Suppressor macrophage (primary cell): ENCODE measurements around the gene DEPP1.

Source experiments
- DNase-seq, 4 experiments: peaks; one replicate each; pipeline ENCODE4 v3.0.0-alpha.2; 2020 to 2022

The DEPP1 gene

DNA sequence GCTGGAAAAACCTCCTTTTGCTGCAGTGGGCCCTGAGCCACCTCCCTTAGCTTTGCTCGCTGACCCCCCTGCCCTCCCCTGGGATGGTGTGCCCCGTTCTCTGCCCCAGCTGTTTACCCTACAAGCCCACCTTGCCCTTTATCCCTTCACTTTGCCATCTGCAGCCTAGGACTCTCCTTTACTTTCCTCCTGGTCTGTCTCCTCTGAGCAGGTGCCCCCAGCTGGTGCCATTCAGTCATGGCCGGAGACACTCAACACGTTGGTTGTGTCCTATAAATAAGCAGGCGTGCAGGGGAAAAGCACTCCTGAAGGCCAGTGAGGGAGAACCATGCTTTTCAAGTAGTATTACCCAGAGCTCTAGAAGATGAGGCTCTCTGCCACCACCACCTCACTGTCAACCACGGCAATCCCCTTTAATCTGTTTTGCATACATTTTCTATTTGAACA, 12.9 kb downstream of the DEPP1 start:
- DNase-seq: peak in 1 of 4 experiments; percentile 3

DNA sequence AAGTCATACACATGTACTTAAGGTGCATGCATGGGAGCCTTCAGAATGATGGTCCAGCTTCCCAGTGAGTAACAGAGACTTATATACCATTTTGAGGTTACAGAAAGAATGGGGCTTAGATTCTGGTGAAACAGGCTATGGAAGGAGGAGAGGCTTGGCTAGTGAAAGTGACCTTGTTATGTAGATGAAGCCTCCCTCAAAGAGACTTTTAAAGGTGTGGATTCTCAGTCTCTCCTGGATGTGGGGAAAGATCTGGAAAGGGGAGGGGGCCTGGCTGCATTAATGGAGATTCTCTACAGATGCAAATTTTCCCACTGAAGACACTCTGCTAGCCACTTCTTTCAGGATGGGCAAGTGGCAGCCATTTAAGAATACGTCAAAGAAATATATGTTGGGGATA, 13.5 kb downstream of the DEPP1 start:
- DNase-seq: peak in 1 of 4 experiments; percentile 1

DNA sequence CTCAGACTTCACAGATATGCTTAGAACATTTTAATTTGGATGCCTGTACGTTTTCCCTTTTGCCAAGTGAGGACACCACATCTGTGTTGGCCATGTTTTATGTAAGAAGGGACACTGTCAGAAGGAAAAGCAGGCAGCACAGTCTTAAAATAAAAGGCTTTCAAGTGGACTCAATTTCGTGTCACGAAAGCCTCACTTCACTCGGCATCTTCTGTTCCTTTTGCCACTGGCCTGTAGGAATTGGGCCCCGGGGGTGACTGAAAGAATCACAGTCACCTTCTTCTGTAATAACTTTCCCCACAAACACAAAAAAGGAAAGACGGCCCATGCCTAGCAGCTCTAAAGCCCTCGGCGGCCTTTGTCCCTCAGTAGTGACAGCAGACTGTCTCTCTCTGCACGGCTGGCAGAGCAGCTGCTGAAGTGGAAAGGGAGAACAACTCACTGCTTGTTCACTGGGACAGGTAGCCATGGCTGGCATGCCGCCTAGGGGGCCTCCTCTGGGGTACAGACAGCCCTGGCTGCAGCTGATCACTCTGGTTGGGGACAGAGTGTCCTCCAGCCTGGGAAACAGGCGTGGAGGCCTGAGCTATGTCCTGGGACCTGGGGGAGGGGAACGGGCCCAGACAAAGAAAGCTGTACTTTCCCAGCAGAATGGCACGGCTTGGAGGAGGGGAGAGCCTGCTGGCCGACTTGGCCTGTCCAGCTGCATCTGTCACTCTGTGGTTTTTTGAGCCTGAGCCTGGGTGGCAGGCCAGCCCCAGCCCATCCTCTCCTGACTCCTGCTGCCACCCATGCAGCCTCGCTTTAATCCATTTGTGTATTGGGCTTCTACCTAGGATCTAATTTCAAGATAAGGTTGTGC, 14.6 kb downstream of the DEPP1 start:
- peak in 1 of 4 experiments; percentile 53 for DNase-seq

DNA sequence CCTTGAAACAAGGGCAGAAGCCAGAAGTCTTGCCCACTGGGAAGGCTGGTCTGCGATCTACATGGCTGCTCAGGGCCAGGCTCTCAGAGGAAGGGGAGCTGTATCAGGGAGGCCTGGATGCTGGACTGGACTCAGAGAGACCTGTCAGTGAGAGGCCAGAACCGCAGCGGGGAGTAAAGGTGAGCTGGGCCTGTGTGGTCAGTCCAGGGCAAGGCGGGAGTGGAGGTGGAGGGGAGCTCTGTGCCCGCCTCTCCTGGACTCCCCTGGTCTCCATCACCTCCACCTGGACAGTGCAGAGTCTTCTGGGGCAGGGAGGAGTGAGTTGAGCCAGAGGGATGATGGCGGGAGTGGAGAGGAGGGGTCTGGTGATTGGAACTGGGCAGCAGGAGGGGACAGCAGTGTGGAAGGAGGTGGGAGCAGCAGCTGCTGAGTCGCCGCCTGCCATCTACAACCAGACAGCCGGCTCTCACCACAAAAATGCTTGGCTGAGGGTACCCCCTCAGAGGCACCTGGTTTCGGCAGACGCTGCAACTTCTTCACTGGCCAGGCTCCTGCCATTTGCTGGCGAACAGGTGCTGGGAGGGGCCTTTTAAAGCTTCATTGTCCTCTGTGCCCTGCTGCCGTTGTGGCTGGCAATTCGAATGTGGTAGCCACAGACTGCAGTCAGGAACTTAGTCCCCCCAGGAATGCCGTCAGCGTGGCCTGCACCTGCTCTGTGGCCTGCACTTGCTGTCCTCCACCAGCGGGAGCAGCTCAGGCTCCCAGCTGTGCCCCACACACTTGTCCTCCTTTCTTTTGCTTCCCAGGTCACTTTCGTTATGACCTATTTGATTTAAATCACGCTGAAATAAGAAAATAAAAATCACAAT, 15.5 kb downstream of the DEPP1 start:
- peak in 2 of 4 experiments; percentile 56 to 70 for DNase-seq

DNA sequence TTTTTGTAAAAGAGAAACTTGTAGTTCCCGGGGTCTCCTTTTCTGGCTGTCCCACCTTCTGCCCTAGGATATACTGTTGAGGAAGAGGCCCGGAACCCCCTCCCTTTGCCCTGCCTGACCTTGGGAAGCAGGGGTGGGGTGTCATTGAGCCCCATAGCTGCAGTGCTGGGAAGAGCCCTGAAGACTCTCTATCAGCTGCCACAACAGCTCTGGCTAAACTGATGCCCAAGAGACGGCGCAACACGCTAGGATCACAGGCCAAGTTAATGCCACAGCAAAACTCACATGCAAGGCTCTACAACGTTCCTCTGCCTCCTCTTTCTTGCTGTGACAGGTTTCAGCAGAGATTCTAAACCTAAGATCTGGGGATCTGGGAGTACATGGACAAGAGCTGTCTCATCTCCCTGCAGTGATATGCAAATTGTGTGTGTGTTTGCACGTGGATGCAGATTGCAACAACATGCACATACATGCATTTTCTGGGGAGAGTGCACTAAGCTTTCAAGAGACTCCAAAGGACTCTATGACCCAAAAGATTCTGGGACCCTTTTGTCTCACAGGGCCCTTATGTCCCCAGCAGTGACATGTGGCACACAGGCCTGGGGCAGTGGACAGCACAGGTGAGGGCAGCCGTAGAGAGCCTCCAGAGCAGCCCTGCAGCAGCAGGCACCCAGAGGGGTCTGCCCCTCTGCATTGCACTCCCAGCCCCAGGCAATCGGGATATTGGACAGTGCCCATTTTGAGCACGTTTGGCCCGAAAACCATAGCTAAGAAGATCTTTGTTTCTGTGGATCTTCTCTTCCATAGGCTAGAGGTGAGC, 16.5 kb downstream of the DEPP1 start:
- DNase-seq: peak in 1 of 4 experiments; percentile 7

DNA sequence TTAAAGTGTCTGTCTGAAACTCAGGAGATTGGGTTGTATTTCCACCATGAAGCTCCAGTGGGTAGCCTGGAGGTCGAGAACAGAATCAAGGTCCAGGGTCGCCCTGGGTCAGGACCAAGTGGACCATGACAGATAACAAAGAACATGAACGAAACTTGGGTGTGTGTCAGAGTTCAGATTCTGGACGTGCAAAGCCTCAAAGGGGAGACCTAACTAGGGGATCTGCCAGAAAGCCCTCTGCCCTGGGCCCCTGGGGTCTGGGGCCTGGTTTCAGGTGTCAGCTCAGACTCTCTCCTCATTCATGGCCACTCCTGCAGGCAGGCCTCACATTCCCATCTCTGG, 17.4 kb downstream of the DEPP1 start:
- no peak for DNase-seq

DNA sequence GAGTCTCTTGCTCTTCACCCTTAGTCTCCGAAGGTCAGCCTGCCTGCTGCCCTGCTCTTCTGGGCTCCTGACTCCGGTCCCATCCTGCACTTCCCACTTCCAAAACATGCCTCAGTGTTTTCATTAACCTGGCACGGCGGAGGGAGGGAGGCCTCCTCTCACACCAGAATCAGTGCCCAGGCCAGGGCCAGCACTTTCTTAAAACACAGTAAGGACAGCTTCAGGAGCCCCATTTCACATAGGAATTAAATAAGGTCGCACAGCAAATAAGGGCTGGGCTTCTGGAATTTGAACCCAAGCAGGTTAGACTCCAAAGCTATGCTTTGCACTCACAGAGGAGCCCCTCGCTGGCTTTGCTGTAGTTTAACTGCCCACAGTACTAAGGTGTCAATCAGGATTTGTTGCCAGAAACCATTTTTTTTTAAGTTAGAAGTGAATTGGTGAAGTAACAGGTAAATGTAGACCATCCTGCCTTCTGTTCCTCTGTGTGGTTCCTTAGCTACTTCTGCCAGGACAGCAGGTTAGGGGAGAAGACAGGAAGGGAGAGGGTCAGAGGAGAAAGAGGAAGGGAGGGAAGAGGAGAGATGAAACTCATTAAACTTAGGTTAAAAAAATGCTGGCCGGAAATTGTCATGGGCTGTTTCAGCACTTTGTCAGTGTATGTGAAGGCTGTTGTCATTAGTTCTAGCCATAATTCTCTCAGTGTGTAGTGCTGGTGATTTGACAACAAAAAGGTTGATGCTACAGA, 18.0 kb downstream of the DEPP1 start:
- DNase-seq: peak in 3 of 4 experiments; percentile 27 to 40 (median 35)

DNA sequence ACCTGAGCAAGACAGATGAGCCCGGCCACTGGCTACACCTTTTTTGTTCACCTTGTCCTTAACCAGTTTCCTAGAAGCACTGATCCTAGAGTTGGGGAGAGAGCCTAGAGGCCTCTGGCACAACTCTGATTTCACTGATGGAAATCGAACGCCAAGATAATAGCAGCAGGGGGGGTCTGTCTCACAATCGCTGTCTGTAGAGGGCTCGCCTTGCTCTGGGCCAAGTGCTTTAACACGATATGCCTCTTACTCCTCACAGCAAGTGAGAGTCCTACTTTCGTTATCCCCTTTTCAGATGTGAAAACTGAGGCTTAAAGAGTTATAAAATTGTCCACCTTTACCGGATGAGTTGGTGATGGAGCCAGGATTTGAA, 18.5 kb downstream of the DEPP1 start:
- DNase-seq: no peak

DNA sequence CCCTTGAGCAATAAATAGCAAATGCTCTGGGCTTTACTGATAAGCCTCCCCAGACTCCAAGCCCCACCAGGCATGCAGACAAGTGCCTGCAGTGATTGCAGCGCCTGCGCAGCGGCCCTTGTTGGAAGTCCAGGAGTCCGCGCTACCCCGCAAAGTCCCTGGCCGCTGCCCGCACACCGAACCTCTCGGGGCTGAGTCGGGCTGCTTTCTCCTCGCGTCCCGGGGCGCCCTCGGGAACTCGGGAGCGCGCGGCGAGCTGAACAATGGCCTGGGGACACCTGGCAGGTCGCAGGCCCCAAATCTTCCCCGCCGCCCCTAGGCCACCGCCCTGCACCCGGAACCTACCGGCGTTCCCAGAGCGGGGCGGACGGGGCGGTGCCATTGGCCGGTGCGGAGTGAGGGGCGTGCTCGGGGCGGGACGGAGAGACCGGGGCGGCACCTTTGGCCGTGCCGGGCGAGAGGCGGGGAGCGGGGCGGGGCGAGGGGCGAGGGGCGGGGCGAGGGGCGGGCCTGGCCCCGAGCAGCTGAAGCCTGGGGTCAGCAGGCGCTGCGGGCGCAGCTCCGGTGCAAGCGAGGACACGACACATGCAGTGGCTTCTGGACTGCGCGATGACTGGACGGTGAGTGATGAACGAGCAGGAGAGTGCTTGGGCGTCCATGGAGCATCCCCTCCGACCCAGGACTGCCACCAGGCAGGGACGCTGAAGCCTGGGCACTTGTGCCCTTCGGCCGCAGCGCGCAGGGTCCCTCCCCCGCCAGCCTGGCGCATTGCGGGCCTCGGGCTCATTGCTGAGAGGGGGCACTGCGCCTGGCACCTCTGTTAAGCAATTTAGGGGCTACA, 19.1 kb downstream of the DEPP1 start, which contains the start of gene RASSF4:
Gene RASSF4 (plus strand): TSS at position 556 of the 841 bp plus-strand sequence. CDS start 10,401 bp downstream, outside the sequence.
- peak; percentile 94 to 98 (median 96) for DNase-seq

DNA sequence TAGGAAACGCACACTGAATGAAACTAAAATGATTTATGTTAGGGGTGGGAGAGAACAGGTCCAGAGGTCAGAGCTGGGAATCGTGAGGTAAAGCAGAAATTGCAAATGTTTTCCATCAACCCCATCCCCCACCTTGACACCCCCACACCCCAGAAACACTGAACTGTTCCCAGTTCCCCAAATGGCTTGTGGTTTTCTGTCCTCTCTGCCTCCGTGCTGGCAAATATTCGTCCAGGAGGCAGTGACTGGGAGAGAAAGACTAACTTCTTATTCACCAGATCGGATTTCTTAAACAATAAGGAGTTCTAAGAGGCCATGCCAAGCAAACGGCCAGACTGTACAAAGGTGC, 19.7 kb downstream of the DEPP1 start:
- peak; percentile 53 to 74 (median 70) for DNase-seq

DNA sequence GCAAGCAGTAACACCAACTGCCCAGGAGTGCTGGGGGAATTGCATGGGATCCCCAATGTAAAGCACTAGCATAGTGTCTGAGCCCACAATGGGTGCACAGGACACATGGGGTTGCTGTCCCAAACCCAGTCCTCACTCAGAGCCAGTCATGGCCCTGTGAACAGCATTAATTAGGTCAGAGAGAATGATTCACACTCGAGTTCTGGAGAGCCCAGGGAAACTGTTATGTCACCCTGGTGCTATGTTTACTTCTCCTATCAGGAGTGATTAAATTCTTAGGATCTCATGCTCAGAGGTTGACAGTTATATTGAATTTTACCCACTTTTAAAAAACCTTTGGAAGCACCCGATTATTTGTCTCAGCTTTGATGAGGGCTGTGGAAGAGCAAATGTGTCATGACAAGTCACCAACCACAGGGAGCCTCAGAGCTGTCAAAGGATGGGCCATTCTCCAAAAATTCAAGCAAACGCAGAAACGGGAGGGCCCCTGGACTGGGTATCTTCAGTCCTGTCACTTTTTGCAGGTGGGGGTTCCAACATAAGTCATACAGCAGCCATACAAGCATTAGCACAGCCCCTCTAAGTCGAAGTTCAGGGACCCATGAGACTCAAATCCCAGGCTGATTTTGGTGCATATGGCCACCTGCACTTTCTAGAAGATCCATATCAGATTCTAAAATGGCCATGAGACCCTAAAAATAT, 20.3 kb downstream of the DEPP1 start:
- peak; percentile 75 to 93 (median 84) for DNase-seq

DNA sequence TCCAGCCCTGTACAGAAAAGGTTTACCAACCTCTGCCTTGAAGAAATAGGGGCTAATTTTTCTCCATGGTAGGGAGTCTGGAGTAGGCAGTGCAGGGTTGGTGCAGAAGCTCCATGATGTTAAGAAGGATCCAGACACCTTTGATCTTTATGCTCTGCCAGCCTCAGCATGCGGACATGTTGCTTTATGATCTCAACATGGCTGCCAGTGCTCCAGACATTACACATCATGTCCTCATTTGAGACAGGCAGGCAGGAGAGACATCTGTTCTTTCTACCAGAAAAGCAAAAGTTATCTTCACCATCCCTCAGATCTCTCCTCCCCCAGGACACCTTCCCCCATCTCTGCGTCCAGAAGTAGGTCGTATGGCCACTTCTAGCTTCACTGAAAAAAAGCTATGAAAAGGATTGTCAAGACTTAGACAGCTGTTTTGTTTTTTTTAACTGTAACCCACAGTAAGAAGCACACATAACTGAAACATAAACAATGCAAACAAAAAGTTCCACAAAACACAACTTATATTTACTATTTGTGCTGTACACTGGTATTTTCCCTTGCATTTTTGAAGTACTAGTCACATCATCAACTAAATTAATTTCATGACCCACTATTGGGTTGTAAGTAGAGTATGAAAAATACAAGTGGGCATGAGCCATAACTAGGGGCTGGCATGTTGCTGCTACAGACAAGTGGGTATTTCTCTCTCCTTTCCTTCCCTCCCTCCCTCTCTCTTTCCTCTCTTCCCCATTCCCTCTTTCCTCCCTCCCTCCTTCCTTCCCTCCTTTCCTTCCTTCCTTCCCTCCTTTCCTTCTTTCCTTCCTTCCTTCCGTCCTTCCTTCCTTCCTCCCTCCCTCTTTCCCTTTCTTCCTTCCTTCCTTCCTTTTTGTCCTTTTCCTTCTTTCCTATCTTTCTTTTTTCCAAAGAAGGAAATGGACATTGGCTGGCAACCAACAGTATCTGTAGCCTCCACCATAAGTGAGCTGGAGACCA, 21.6 kb downstream of the DEPP1 start:
- DNase-seq: peak in 1 of 4 experiments; percentile 1

DNA sequence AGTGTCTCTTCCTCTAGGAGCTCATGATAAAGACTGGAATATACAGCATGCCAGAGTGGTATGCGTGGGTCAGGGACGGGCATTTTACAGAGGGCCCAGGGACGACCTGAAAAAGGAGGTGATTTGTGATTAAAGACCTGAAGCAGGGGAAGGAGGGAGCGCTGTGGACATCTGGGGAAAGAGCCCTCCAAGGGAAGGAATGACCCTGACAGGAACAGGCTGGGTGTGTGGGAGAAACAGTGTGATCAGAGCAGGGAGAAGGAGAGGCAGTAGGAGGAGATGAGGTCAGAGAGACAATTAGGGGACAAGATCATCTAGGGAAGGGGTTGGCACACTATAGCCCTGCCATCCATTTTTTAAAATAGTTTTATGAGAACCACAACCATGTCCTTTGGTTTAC, 22.4 kb downstream of the DEPP1 start:
- DNase-seq: peak in 2 of 4 experiments; percentile 52 to 55

DNA sequence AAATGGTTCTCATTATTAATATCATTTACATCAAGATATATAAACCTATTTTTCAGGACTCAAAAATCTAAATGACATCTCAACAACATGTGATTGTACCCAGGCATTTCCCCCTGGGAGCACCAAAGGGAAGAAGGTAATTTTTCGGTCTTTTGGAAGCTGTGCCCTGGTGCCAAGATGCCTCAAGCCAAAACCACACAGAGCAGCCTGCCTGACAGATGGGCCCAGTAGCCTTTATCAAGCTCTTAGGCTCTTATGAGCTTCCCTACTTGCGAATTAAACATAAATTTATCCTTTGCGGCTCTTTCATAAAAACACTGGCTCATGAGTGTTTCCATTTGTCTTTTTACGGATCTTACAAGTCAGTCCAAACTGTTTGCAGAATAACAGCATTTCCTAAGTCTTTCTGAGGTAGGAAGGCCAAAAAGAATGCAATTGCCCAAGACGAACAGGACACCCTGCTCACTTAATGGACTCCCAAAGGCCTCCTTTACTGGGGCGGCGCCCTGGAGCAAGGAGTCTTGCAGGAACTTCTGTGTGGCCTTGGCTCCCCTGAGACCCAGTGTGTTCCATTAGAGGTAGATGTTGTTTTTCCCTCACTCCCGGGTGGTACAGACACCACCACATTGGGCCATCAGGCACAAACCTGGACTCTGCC, 23.1 kb downstream of the DEPP1 start:
- peak in 1 of 4 experiments; percentile 6 for DNase-seq

DNA sequence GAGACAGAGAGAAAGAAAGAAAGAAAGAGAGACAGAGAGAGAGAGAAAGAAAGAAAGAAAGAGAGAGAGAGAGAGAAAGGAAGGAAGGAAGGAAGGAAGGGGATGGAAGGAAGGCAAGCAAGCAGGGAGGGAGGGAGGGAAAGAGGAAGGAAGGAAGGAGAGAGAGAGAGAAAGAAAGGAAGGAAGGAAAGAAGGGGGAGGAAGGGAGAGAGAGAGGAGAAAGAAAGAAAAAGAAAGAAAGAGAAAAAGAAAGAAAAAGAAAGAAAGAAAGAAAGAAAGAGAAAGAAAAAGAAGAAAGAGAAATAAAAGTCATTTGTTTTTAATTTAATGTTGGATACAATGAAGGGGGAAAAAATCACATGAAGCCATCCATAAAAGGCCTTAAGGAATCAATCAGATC, 23.6 kb downstream of the DEPP1 start:
- no peak for DNase-seq

DNA sequence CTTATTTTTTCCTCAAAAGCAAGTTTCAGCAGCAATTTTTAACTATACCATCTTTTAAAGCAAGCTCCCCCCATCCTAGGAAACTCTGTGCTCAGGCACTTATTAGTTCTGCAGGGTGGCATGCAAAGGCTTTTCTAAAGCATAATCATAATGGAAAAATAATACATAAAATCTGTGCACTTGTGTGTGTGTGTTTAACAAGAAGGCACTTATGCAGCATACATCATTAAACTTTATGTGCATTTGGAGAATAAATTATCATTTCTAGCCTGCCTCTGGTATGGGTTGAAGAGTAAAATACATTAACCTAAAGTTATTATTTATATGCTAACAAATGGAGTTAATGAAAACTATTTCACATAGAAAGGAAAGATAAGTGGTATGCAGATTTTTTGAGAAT, 24.6 kb downstream of the DEPP1 start:
- DNase-seq: no peak

DNA sequence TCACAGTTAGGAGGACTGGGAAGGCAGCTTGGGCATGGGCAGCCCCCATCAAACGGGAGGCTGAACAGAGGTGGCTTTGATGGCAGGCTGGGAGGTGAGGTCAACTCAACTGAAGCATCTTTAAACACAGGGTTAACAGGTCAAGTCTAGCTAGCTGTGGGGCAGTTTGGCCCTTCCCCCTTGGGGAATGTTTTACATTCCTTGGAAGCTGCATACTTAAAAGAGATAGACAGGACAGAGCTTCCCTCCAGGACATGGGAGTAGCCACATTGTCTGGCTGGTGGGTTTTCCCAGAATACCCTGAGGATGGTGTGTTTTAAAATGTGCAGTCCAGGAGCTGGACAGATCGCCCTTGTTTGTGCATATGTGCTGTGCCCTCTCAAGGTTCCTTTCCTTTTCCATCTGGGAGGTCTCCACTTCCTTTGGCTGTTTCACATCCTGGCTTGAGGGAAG, 25.8 kb downstream of the DEPP1 start:
- DNase-seq: no peak

DNA sequence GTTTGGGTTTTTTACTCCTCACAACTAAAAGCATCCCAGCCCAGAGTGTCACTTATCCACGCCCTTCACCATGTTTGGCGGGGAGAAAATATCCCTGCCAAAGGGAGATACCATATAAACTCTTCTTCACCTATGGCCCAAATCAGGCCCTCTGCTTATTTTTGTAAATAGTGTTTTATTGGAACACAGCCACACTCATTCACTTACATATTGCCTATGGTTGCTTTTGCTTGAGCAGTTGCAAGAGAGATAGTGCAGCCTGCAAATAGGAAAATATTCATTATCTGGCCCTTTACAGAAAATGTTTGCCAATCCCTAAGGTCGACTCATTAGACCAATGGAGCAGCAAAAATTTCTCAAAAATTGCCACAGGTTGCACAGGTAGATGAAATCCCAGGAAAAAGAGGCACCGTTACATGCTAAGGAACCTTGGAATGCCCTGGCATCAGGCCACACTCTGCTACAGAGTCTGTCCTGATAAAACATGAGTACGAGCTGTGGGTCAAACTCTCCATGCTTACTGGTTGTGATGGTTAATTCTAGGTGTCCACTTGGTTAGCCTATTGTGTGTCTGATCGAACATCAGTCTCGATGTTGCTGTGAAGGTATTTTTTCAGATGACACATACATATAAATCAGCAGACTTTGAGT, 26.9 kb downstream of the DEPP1 start:
- DNase-seq: no peak
